K562 (cell line): Measurements from ENCODE around the gene SNAPC3. TPM values are rescaled to one million over a fixed set of nuclear protein-coding genes. Genes with fewer than 3 reads are reported as not detected.
A peak's percentile ranks its signal among the peaks of the same experiment; 100 is the strongest.

Experiments used
- ARID1B ChIP-seq: fragments of 450-650 bp; IDR thresholded peaks from 2 replicates; pipeline ENCODE4 v1.6.1; 2016; ENCODE audit warnings: antibody characterized with exemption, mild to moderate bottlenecking, inconsistent platforms
- CBFA2T3 ChIP-seq: fragments of 450-650 bp; IDR thresholded peaks from 2 replicates; pipeline ENCODE4 v1.6.1; 2017
- HDAC8 ChIP-seq: fragments of 450-650 bp; IDR thresholded peaks from 2 replicates; pipeline ENCODE4 v1.6.1; 2016; ENCODE audit warnings: mild to moderate bottlenecking, missing genetic modification characterization, moderate library complexity, missing compliant biosample characterization
- ILF3 ChIP-seq: fragments of 450-650 bp; IDR thresholded peaks from 2 replicates; pipeline ENCODE4 v1.6.1; 2018; ENCODE audit warnings: antibody characterized with exemption, mild to moderate bottlenecking, moderate library complexity, borderline replicate concordance
- KAT2B ChIP-seq: IDR thresholded peaks from one replicate; pipeline ENCODE4 v1.6.1; 2012; ENCODE audit warnings: low read depth, mild to moderate bottlenecking, control low read depth, inconsistent platforms, low read length, moderate library complexity
- MAFG ChIP-seq: fragments of 450-650 bp; conservative IDR thresholded peaks from 2 replicates; pipeline ENCODE4 v1.6.1; 2016; ENCODE audit warnings: missing genetic modification characterization, missing compliant biosample characterization
- MAFK ChIP-seq: IDR thresholded peaks from 2 replicates; pipeline ENCODE4 v1.6.1; 2011; ENCODE audit warnings: low read length, improper control_type of control experiment
- NCOR1 ChIP-seq: fragments of 450-650 bp; IDR thresholded peaks from 2 replicates; pipeline ENCODE4 v1.6.1; 2016; ENCODE audit warnings: mild to moderate bottlenecking, moderate library complexity
- NFIC ChIP-seq: fragments of 450-650 bp; IDR thresholded peaks from 2 replicates; pipeline ENCODE4 v1.6.1; 2017; ENCODE audit warnings: mild to moderate bottlenecking, inconsistent platforms
- NFYB ChIP-seq: IDR thresholded peaks from 2 replicates; pipeline ENCODE4 v1.6.1; 2011; ENCODE audit warnings: mild to moderate bottlenecking, moderate library complexity; ENCODE audit not compliant: insufficient read length; ENCODE audit errors: extremely low read depth
- PHB2 ChIP-seq: fragments of 450-650 bp; IDR thresholded peaks from 2 replicates; pipeline ENCODE4 v1.6.1; 2017; ENCODE audit warnings: low read depth
- POLR2AphosphoS5 ChIP-seq: IDR thresholded peaks from 2 replicates; pipeline ENCODE4 v1.6.1; 2011; ENCODE audit warnings: mild to moderate bottlenecking, low read depth, low read length, moderate library complexity; ENCODE audit not compliant: control insufficient read depth, insufficient read depth
- RAD21 ChIP-seq, 2 experiments: fragments of 250-450 bp in 1 of 2; fragments of 450-650 bp in 1 of 2; sonication (Bioruptor Pico) in 1 of 2; formaldehyde crosslinking in 1 of 2; IDR thresholded peaks in 1 of 2; conservative IDR thresholded peaks in 1 of 2; 2 replicates each; pipeline versions ENCODE4 v1.4.0 to v1.8.0; 2020 to 2022; ENCODE audit warnings: mild to moderate bottlenecking in 2 of 2, moderate library complexity in 1 of 2
- RUNX1 ChIP-seq: sonication (generic); IDR thresholded peaks from 2 replicates; pipeline ENCODE4 v1.6.1; 2016; ENCODE audit warnings: antibody characterized with exemption, low read depth
- SIN3A ChIP-seq, 2 experiments: fragments of 150-350 bp in 1 of 2; IDR thresholded peaks; 2 replicates each; pipeline ENCODE4 v1.6.1; 2011 to 2016; ENCODE audit warnings: borderline replicate concordance in 2 of 2, low read depth in 2 of 2, low read length in 2 of 2, mild to moderate bottlenecking in 2 of 2, moderate library complexity in 2 of 2; ENCODE audit not compliant: control insufficient read depth in 1 of 2
- SMARCA5 ChIP-seq: fragments of 450-650 bp; IDR thresholded peaks from 2 replicates; pipeline ENCODE4 v1.6.1; 2016
- TAL1 ChIP-seq: fragments of 450-650 bp; IDR thresholded peaks from 2 replicates; pipeline ENCODE4 v1.6.1; 2016; ENCODE audit warnings: mild to moderate bottlenecking
- TCF3 ChIP-seq: sonication (generic); formaldehyde crosslinking; IDR thresholded peaks from 2 replicates; pipeline ENCODE4 v1.4.0; 2020; ENCODE audit warnings: mild to moderate bottlenecking, missing genetic modification reagents
- ZNF324 ChIP-seq: fragments of 250-450 bp; sonication (Bioruptor Pico); IDR thresholded peaks from 2 replicates; pipeline ENCODE4 v1.4.0; 2020; ENCODE audit warnings: mild to moderate bottlenecking
- ZNF445 ChIP-seq: fragments of 250-450 bp; sonication (Bioruptor Pico); IDR thresholded peaks from 2 replicates; pipeline ENCODE4 v1.4.0; 2020; ENCODE audit warnings: low read depth, mild to moderate bottlenecking, moderate library complexity
- ZNF586 ChIP-seq: fragments of 450-650 bp; formaldehyde crosslinking; conservative IDR thresholded peaks from 2 replicates; pipeline ENCODE4 v1.4.0; 2020; ENCODE audit warnings: mild to moderate bottlenecking, moderate library complexity
- ZNF766 ChIP-seq: fragments of 200-800 bp; sonication (Bioruptor generic); conservative IDR thresholded peaks from 2 replicates; pipeline ENCODE4 v1.6.1; 2016; ENCODE audit warnings: missing genetic modification characterization, missing compliant biosample characterization
- ZNF778 ChIP-seq: fragments of 450-650 bp; formaldehyde crosslinking; IDR thresholded peaks from 2 replicates; pipeline ENCODE4 v1.4.0; 2020; ENCODE audit warnings: mild to moderate bottlenecking, moderate library complexity
- polyA plus RNA-seq, 8 experiments: library from polyadenylated mRNA; depleted of rRNA in 4 of 8; stranded (reverse) in 5 of 8; unstranded in 3 of 8; fragments of >200 nt; fragmentation: Nextera tagmentation in 2 of 8; fragmentation: Illumina TruSeq in 1 of 8; extraction: Ambion mirVana in 2 of 8; extraction: Trizol in 1 of 8; gene quantifications; 2 replicates each; pipeline versions ENCODE4 v1.2.1 to v1.2.3, GENCODE V29; 2011 to 2014; ENCODE audit warnings: inconsistent platforms in 1 of 8, missing spikeins in 1 of 8
- total RNA-seq, 7 experiments: library from RNA; depleted of rRNA in 6 of 7; stranded (reverse); fragments of >200 nt in 6 of 7; fragmentation: Illumina TruSeq in 2 of 7; extraction: Trizol in 2 of 7; gene quantifications; 2 replicates each; pipeline versions ENCODE4 v1.2.1 to v1.2.3, GENCODE V29; 2011 to 2021; ENCODE audit warnings: low replicate concordance in 1 of 7
- TF ChIP-seq, protein P1 (sequence below): fragments of 450-650 bp; formaldehyde crosslinking; IDR thresholded peaks from 2 replicates; pipeline ENCODE4 v1.4.0; 2020; ENCODE audit warnings: mild to moderate bottlenecking, moderate library complexity
- TF ChIP-seq, protein P2 (sequence below): fragments of 250-450 bp; sonication (Bioruptor Pico); IDR thresholded peaks from 2 replicates; pipeline ENCODE4 v1.4.0; 2020; ENCODE audit warnings: mild to moderate bottlenecking, moderate library complexity, borderline replicate concordance

SNAPC3 gene
- total and polyA plus RNA-seq, 9 of the 15 experiments (the other 6 are each of a cell fraction or from before 2014, with no cell fraction given) = 2.3 to 38.9 (median 19.8) TPM

DNA sequence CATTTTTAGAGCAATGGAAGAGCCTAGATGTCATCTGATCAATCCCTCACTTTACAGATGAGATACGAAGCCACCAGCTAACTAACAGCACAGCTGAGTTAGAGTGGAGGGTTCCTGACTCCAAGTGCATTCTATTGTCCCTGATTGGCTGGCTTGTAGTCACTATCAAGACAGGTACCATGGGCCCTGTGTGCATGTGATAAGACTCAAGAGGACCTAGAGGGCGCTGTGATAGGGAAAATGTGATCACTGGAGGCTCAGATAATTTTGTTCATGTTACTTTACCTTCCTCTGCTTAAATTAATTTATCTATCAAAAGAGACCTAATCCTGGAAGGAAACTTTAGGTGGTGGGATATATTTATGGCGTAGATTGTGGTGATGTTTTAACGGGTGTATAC, 19.5 kb upstream of the SNAPC3 start (continued):
- TF ChIP-seq KAT2B = no peak
- TF ChIP-seq RUNX1 = no peak
- TF ChIP-seq ZNF445 (CRISPR knock-in tag) = no peak
- TF ChIP-seq POLR2AphosphoS5 = peak; percentile 16; the same call in 1 of the 2 replicates
- TF ChIP-seq, protein P1, sequence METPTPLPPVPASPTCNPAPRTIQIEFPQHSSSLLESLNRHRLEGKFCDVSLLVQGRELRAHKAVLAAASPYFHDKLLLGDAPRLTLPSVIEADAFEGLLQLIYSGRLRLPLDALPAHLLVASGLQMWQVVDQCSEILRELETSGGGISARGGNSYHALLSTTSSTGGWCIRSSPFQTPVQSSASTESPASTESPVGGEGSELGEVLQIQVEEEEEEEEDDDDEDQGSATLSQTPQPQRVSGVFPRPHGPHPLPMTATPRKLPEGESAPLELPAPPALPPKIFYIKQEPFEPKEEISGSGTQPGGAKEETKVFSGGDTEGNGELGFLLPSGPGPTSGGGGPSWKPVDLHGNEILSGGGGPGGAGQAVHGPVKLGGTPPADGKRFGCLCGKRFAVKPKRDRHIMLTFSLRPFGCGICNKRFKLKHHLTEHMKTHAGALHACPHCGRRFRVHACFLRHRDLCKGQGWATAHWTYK (CRISPR knock-in tag) = no peak
- no peak for TF ChIP-seq HDAC8 (tag)
- TF ChIP-seq MAFG (tag) = no peak
- peak; percentile 44 for TF ChIP-seq NFYB
- TF ChIP-seq TAL1 = peak; percentile 76
- TF ChIP-seq CBFA2T3 = peak; percentile 80
- TF ChIP-seq ILF3 = no peak
- TF ChIP-seq SIN3A (IDR thresholded peaks at IDR 0.05; ENCODE audit: borderline replicate concordance in 2 of 2, control insufficient read depth in 1 of 2, low read depth in 2 of 2, low read length in 2 of 2) = no peak
- TF ChIP-seq ZNF586 (CRISPR knock-in tag) = no peak
- peak; percentile 53 for TF ChIP-seq NCOR1
- TF ChIP-seq, protein P2, sequence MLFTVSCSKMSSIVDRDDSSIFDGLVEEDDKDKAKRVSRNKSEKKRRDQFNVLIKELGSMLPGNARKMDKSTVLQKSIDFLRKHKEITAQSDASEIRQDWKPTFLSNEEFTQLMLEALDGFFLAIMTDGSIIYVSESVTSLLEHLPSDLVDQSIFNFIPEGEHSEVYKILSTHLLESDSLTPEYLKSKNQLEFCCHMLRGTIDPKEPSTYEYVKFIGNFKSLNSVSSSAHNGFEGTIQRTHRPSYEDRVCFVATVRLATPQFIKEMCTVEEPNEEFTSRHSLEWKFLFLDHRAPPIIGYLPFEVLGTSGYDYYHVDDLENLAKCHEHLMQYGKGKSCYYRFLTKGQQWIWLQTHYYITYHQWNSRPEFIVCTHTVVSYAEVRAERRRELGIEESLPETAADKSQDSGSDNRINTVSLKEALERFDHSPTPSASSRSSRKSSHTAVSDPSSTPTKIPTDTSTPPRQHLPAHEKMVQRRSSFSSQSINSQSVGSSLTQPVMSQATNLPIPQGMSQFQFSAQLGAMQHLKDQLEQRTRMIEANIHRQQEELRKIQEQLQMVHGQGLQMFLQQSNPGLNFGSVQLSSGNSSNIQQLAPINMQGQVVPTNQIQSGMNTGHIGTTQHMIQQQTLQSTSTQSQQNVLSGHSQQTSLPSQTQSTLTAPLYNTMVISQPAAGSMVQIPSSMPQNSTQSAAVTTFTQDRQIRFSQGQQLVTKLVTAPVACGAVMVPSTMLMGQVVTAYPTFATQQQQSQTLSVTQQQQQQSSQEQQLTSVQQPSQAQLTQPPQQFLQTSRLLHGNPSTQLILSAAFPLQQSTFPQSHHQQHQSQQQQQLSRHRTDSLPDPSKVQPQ (CRISPR knock-in tag) = no peak
- TF ChIP-seq NFIC = no peak
- TF ChIP-seq PHB2 = no peak
- TF ChIP-seq ZNF324 = no peak
- no peak for TF ChIP-seq MAFK
- no peak for TF ChIP-seq ZNF766 (CRISPR knock-in tag)
- no peak for TF ChIP-seq ZNF778 (CRISPR knock-in tag)
- TF ChIP-seq SMARCA5 = no peak
- TF ChIP-seq TCF3 (CRISPR knock-in tag) = peak; percentile 66
- TF ChIP-seq ARID1B = peak; percentile 62; the same call in 1 of the 2 replicates
- 0 out of 4 replicates have a peak, but pooled peaks of 1 of the 2 experiments have one; percentile 8 for TF ChIP-seq RAD21 (CRISPR knock-in tag; conservative IDR thresholded peaks at IDR 0.05 in 1 of 2, IDR thresholded peaks at IDR 0.05 in 1 of 2)
